C4-2B (cell line): ENCODE measurements around the gene PTGES.

Source experiments
- ZFX ChIP-seq: fragments of 450-650 bp; IDR thresholded peaks from 2 replicates; pipeline ENCODE4 v1.6.1; 2017
- TF ChIP-seq, protein P1 (sequence below): fragments of 450-650 bp; conservative IDR thresholded peaks from 2 replicates; pipeline ENCODE4 v1.5.1; 2017; ENCODE audit warnings: mild to moderate bottlenecking

DNA sequence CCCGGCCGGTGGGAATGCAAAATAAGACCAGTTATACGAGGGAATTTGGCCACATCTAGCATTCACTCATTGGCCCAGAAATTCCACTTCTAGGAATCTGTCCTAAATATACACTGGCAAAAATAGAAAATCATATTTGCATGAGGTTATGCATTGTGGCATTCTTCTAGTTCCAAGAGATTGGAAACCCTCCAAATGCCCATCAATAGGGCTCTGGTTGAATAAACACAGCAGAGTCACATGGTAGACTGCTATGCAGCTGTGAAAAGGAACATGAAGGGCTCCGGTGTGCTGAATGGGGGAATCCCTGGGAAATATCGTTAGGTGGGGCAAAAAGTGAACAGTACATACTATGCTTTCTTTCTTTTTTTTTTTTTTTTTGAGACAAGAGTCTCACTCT lies 36.8 kb downstream of the PTGES start:
- TF ChIP-seq, protein P1, sequence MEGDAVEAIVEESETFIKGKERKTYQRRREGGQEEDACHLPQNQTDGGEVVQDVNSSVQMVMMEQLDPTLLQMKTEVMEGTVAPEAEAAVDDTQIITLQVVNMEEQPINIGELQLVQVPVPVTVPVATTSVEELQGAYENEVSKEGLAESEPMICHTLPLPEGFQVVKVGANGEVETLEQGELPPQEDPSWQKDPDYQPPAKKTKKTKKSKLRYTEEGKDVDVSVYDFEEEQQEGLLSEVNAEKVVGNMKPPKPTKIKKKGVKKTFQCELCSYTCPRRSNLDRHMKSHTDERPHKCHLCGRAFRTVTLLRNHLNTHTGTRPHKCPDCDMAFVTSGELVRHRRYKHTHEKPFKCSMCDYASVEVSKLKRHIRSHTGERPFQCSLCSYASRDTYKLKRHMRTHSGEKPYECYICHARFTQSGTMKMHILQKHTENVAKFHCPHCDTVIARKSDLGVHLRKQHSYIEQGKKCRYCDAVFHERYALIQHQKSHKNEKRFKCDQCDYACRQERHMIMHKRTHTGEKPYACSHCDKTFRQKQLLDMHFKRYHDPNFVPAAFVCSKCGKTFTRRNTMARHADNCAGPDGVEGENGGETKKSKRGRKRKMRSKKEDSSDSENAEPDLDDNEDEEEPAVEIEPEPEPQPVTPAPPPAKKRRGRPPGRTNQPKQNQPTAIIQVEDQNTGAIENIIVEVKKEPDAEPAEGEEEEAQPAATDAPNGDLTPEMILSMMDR = no peak
- no peak for TF ChIP-seq ZFX
